Measurements from ENCODE around the gene EXOC4. TPM values are rescaled to one million over a fixed set of nuclear protein-coding genes. Genes with fewer than 3 reads are reported as not detected.
"Not testable (repeated sequence)": the region's sequence is repeated elsewhere in the genome, so short reads cannot be mapped to it uniquely, and the experiment has no call there.

The EXOC4 gene
- 10 to 100 TPM; 11.1 to 19.0 TPM for polyA plus RNA-seq

DNA sequence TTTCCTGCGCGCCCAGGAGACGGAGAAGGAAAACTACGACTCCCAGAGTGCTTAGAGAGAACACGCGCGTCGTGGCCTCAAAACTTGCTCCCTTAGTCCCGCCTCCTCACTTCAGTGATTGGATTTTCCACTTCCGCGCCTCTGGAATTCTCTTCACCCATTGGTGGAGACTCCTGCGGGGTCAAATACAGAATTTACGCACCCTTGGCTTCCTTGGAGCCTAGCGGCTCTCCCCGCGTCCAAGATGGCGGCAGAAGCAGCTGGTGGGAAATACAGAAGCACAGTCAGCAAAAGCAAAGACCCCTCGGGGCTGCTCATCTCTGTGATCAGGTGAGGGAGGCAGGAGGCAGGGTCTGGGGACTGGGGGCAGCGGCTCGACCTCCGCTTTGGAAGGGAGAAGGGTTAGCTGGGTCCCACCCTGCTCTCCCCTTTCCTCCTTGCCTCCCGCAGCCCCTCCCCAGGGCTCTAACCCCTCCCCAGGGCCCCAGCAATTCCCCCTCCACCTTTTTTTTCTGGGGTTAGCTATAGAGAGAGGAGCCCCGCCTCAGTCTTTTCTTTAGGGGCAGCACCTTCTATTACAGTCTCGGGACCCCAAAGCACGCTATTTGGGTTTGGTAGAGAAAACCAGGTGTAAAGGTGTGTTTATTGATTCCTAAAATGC lies at the start of gene EXOC4:
Gene EXOC4, plus strand, starts transcription at position 221 of the 661 bp plus-strand sequence.
- 0% methylated on average over 25 of the region's 25 CpGs for WGBS, 2 donors
- Histone ChIP-seq H3K36me3 (ENCODE audit: control insufficient read depth in 2 of 2, insufficient read depth in 2 of 2, low read length in 1 of 2) (no peaks in the 10 kb centered on the region), H3K27ac (ENCODE audit: low read depth in 2 of 2, low read length in 1 of 2) (peak within 1 kb of the TSS; percentile 73 to 77), H3K27me3 (ENCODE audit: control insufficient read depth in 1 of 2, insufficient read depth in 2 of 2, low read length in 2 of 2) (no peaks in the 10 kb centered on the region), H3K4me1 (ENCODE audit: control insufficient read depth in 2 of 2, insufficient read depth in 2 of 2, low read length in 1 of 2) (no peaks in the 10 kb centered on the region), H3K9me3 (ENCODE audit: control insufficient read depth in 2 of 2, insufficient read depth in 1 of 2, low read depth in 1 of 2, low read length in 1 of 2) (no peaks in the 10 kb centered on the region), H3K4me3 (ENCODE audit: low read depth in 1 of 2, low read length in 2 of 2) (peak within 1 kb of the TSS; percentile 87 to 88)

DNA sequence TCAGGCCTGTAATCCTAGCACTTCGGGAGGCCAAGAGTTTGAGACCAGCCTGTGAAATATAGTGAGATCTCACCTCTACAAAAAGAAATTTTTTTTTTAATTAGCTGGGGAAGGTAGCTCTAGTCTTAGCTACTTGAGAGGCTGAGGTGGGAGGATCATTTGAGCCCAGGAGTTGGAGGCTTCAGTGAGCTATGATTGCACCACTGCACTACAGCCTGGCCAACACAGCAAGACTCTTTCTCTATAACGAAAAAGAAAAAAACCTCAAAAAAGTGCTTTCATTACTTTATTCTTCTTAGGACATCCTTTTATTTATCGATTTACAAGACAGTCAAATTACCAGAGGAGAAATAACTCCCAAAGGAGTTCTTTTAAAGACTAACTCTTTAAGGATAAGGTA lies 49.4 kb upstream of the EXOC4 start:
- Histone ChIP-seq H3K4me3 (ENCODE audit: low read depth in 1 of 2, low read length in 2 of 2) (no peak overlapping the region), H3K4me1 (ENCODE audit: control insufficient read depth in 2 of 2, insufficient read depth in 2 of 2, low read length in 1 of 2) (no peaks in the 10 kb centered on the region), H3K27ac (ENCODE audit: low read depth in 2 of 2, low read length in 1 of 2) (no peak overlapping the region), H3K36me3 (ENCODE audit: control insufficient read depth in 2 of 2, insufficient read depth in 2 of 2, low read length in 1 of 2) (no peaks in the 10 kb centered on the region), H3K27me3 (ENCODE audit: control insufficient read depth in 1 of 2, insufficient read depth in 2 of 2, low read length in 2 of 2) (no peaks in the 10 kb centered on the region), H3K9me3 (ENCODE audit: control insufficient read depth in 2 of 2, insufficient read depth in 1 of 2, low read depth in 1 of 2, low read length in 1 of 2) (no peaks in the 10 kb centered on the region)
- 93 to 95% methylated on average over 3 of the region's 3 CpGs for WGBS, 2 donors

DNA sequence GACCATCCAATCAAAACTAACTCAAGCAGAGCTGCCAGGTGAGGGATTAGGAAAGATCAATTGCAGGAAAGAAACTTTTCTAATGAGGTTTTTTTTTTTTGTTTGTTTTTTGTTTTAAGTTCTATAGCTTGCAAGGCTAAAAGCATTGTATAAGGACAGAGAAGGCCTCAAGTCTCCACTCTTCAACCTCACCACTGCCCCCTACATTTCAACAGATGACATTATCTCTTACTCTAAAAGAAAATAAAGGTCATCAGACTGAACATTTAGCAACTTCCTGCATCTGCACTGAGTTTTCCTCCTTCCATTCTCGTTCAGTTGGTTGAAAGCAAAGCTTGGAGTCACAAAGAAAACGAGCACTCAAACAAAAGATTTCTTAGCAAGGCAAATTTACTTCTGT lies 45.2 kb upstream of the EXOC4 start:
- no peaks in the 10 kb centered on the region for H3K9me3 ChIP-seq (ENCODE audit: control insufficient read depth in 2 of 2, insufficient read depth in 1 of 2, low read depth in 1 of 2, low read length in 1 of 2)
- no peak overlapping the region for H3K4me3 ChIP-seq (ENCODE audit: low read depth in 1 of 2, low read length in 2 of 2)
- 57 to 61% methylated on average over 2 of the region's 2 CpGs for WGBS, 2 donors
- no peaks in the 10 kb centered on the region for H3K36me3 ChIP-seq (ENCODE audit: control insufficient read depth in 2 of 2, insufficient read depth in 2 of 2, low read length in 1 of 2)
- H3K27me3 ChIP-seq (ENCODE audit: control insufficient read depth in 1 of 2, insufficient read depth in 2 of 2, low read length in 2 of 2): no peaks in the 10 kb centered on the region
- H3K4me1 ChIP-seq (ENCODE audit: control insufficient read depth in 2 of 2, insufficient read depth in 2 of 2, low read length in 1 of 2): no peaks in the 10 kb centered on the region
- no peak overlapping the region for H3K27ac ChIP-seq (ENCODE audit: low read depth in 2 of 2, low read length in 1 of 2)

- not testable (repeated sequence) for H3K27me3 ChIP-seq (ENCODE audit: control insufficient read depth in 1 of 2, insufficient read depth in 2 of 2, low read length in 2 of 2); H3K4me1 ChIP-seq (ENCODE audit: control insufficient read depth in 2 of 2, insufficient read depth in 2 of 2, low read length in 1 of 2); H3K4me3 ChIP-seq (ENCODE audit: low read depth in 1 of 2, low read length in 2 of 2); H3K36me3 ChIP-seq (ENCODE audit: control insufficient read depth in 2 of 2, insufficient read depth in 2 of 2, low read length in 1 of 2); H3K27ac ChIP-seq (ENCODE audit: low read depth in 2 of 2, low read length in 1 of 2); H3K9me3 ChIP-seq (ENCODE audit: control insufficient read depth in 2 of 2, insufficient read depth in 1 of 2, low read depth in 1 of 2, low read length in 1 of 2)
- WGBS, 2 donors: 92 to 93% methylated on average over 10 of the region's 10 CpGs
Measured at GRCh38 chr7:133210817-133211216, 42.1 kb upstream of the EXOC4 start.

GRCh38 chr7:133213772-133214171 lies 39.1 kb upstream of the EXOC4 start:
- not testable (repeated sequence) for H3K9me3 ChIP-seq (ENCODE audit: control insufficient read depth in 2 of 2, insufficient read depth in 1 of 2, low read depth in 1 of 2, low read length in 1 of 2); H3K4me1 ChIP-seq (ENCODE audit: control insufficient read depth in 2 of 2, insufficient read depth in 2 of 2, low read length in 1 of 2); H3K27me3 ChIP-seq (ENCODE audit: control insufficient read depth in 1 of 2, insufficient read depth in 2 of 2, low read length in 2 of 2); H3K4me3 ChIP-seq (ENCODE audit: low read depth in 1 of 2, low read length in 2 of 2); H3K27ac ChIP-seq (ENCODE audit: low read depth in 2 of 2, low read length in 1 of 2); H3K36me3 ChIP-seq (ENCODE audit: control insufficient read depth in 2 of 2, insufficient read depth in 2 of 2, low read length in 1 of 2)
- WGBS, 2 donors: 90 to 91% methylated on average over 3 of the region's 3 CpGs

DNA sequence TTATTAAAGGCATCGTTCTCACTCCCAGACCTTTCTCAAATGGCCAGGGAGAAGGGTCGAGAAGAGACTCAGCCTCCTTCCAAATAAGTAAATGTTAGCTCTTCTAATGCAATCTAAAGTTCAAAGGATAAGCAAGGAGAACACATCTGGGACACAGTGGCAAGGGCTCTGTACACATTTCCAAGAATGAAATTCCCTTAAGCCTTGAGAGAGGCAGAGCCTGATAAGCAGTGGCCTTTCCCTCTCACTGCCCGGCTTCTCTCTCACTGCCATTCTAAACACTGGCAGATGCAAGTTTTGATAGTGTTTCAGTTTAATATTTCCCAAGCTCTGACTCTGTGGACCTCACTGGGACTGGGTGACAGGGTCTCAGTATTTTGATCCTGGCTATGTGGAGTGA lies 35.1 kb upstream of the EXOC4 start:
- no peaks in the 10 kb centered on the region for H3K27me3 ChIP-seq (ENCODE audit: control insufficient read depth in 1 of 2, insufficient read depth in 2 of 2, low read length in 2 of 2)
- H3K4me3 ChIP-seq (ENCODE audit: low read depth in 1 of 2, low read length in 2 of 2): no peak overlapping the region
- H3K4me1 ChIP-seq (ENCODE audit: control insufficient read depth in 2 of 2, insufficient read depth in 2 of 2, low read length in 1 of 2): no peaks in the 10 kb centered on the region
- WGBS, 2 donors: 53 to 62% methylated on average over 3 of the region's 3 CpGs
- no peaks in the 10 kb centered on the region for H3K36me3 ChIP-seq (ENCODE audit: control insufficient read depth in 2 of 2, insufficient read depth in 2 of 2, low read length in 1 of 2)
- no peaks in the 10 kb centered on the region for H3K9me3 ChIP-seq (ENCODE audit: control insufficient read depth in 2 of 2, insufficient read depth in 1 of 2, low read depth in 1 of 2, low read length in 1 of 2)
- H3K27ac ChIP-seq (ENCODE audit: low read depth in 2 of 2, low read length in 1 of 2): no peak overlapping the region

- no peak overlapping the region for H3K4me3 ChIP-seq (ENCODE audit: low read depth in 1 of 2, low read length in 2 of 2)
- H3K4me1 ChIP-seq (ENCODE audit: control insufficient read depth in 2 of 2, insufficient read depth in 2 of 2, low read length in 1 of 2): no peaks in the 10 kb centered on the region
- H3K36me3 ChIP-seq (ENCODE audit: control insufficient read depth in 2 of 2, insufficient read depth in 2 of 2, low read length in 1 of 2): no peaks in the 10 kb centered on the region
- no peak overlapping the region for H3K27ac ChIP-seq (ENCODE audit: low read depth in 2 of 2, low read length in 1 of 2)
- H3K27me3 ChIP-seq (ENCODE audit: control insufficient read depth in 1 of 2, insufficient read depth in 2 of 2, low read length in 2 of 2): no peaks in the 10 kb centered on the region
- no peaks in the 10 kb centered on the region for H3K9me3 ChIP-seq (ENCODE audit: control insufficient read depth in 2 of 2, insufficient read depth in 1 of 2, low read depth in 1 of 2, low read length in 1 of 2)
- 38 to 42% methylated on average over 5 of the region's 5 CpGs for WGBS, 2 donors
Measured at GRCh38 chr7:133230591-133231194, 22.2 kb upstream of the EXOC4 start.

GRCh38 chr7:133233142-133233541 lies 19.7 kb upstream of the EXOC4 start:
- Histone ChIP-seq H3K4me3 (ENCODE audit: low read depth in 1 of 2, low read length in 2 of 2) (no peak overlapping the region), H3K9me3 (ENCODE audit: control insufficient read depth in 2 of 2, insufficient read depth in 1 of 2, low read depth in 1 of 2, low read length in 1 of 2) (no peaks in the 10 kb centered on the region), H3K4me1 (ENCODE audit: control insufficient read depth in 2 of 2, insufficient read depth in 2 of 2, low read length in 1 of 2) (no peaks in the 10 kb centered on the region), H3K27ac (ENCODE audit: low read depth in 2 of 2, low read length in 1 of 2) (no peak overlapping the region), H3K27me3 (ENCODE audit: control insufficient read depth in 1 of 2, insufficient read depth in 2 of 2, low read length in 2 of 2) (no peaks in the 10 kb centered on the region), H3K36me3 (ENCODE audit: control insufficient read depth in 2 of 2, insufficient read depth in 2 of 2, low read length in 1 of 2) (no peaks in the 10 kb centered on the region)
- WGBS, 2 donors: 86 to 96% methylated on average over 9 of the region's 9 CpGs

- H3K4me3 ChIP-seq (ENCODE audit: low read depth in 1 of 2, low read length in 2 of 2): no peak overlapping the region
- H3K36me3 ChIP-seq (ENCODE audit: control insufficient read depth in 2 of 2, insufficient read depth in 2 of 2, low read length in 1 of 2): no peaks in the 10 kb centered on the region
- H3K4me1 ChIP-seq (ENCODE audit: control insufficient read depth in 2 of 2, insufficient read depth in 2 of 2, low read length in 1 of 2): no peaks in the 10 kb centered on the region
- no peak overlapping the region for H3K27ac ChIP-seq (ENCODE audit: low read depth in 2 of 2, low read length in 1 of 2)
- 72 to 73% methylated on average over 4 of the region's 4 CpGs for WGBS, 2 donors
- no peaks in the 10 kb centered on the region for H3K9me3 ChIP-seq (ENCODE audit: control insufficient read depth in 2 of 2, insufficient read depth in 1 of 2, low read depth in 1 of 2, low read length in 1 of 2)
- no peaks in the 10 kb centered on the region for H3K27me3 ChIP-seq (ENCODE audit: control insufficient read depth in 1 of 2, insufficient read depth in 2 of 2, low read length in 2 of 2)
Measured at GRCh38 chr7:133234961-133235875, 17.7 kb upstream of the EXOC4 start.
